Liver (tissue), 9 donors: ENCODE results near the gene UBE2F. TPM values are rescaled to one million over a fixed set of nuclear protein-coding genes. Genes with fewer than 3 reads are reported as not detected.
A peak's percentile ranks its signal among the peaks of the same experiment; 100 is the strongest.

Experiments used
- DNase-seq: peaks from one replicate; pipeline ENCODE4 v3.0.0-alpha.2; 2017; ENCODE audit warnings: low spot score
- H3K27ac ChIP-seq, 2 donors: one replicate each; pipeline ENCODE4 v1.7.0; 2013; ENCODE audit warnings: inconsistent platforms in 2 of 2, low read length in 2 of 2, control low read depth in 1 of 2, low read depth in 1 of 2, mild to moderate bottlenecking in 1 of 2
- H3K27me3 ChIP-seq, 4 donors: one replicate each; pipeline versions ENCODE4 v1.6.1 to v1.7.0; 2013; ENCODE audit warnings: low read length in 3 of 4, inconsistent platforms in 1 of 4, mild to moderate bottlenecking in 1 of 4, moderate library complexity in 1 of 4; ENCODE audit not compliant: control insufficient read depth in 4 of 4, insufficient read depth in 4 of 4
- H3K36me3 ChIP-seq, 4 donors: one replicate each; pipeline versions ENCODE4 v1.6.1 to v1.7.0; 2013; ENCODE audit warnings: low read length in 3 of 4, mild to moderate bottlenecking in 3 of 4, low read depth in 1 of 4, moderate library complexity in 1 of 4; ENCODE audit not compliant: control insufficient read depth in 4 of 4, insufficient read depth in 3 of 4
- H3K4me1 ChIP-seq, 4 donors: one replicate each; pipeline versions ENCODE4 v1.6.1 to v1.7.0; 2013; ENCODE audit warnings: low read length in 3 of 4, mild to moderate bottlenecking in 3 of 4, moderate library complexity in 1 of 4; ENCODE audit not compliant: control insufficient read depth in 4 of 4, insufficient read depth in 4 of 4
- H3K4me3 ChIP-seq, 3 donors: one replicate each; pipeline versions ENCODE4 v1.6.1 to v1.7.0; 2013; ENCODE audit warnings: low read length in 3 of 3, control low read depth in 1 of 3, low read depth in 1 of 3, mild to moderate bottlenecking in 1 of 3
- H3K9ac ChIP-seq, 2 donors: one replicate each; pipeline ENCODE4 v1.7.0; 2013; ENCODE audit warnings: low read length in 2 of 2, mild to moderate bottlenecking in 2 of 2, moderate library complexity in 2 of 2, control low read depth in 1 of 2, low read depth in 1 of 2
- H3K9me3 ChIP-seq, 4 donors: one replicate each; pipeline versions ENCODE4 v1.6.1 to v1.7.0; 2013; ENCODE audit warnings: low read length in 3 of 4; ENCODE audit not compliant: control insufficient read depth in 4 of 4
- ATF3 ChIP-seq: IDR thresholded peaks from 2 replicates; pipeline ENCODE4 v1.6.1; 2016; ENCODE audit warnings: antibody characterized with exemption
- CTCF ChIP-seq: fragments of 150-350 bp; IDR thresholded peaks from 2 replicates; pipeline ENCODE4 v1.5.1; 2017; ENCODE audit warnings: improper control_type of control experiment, low read depth, low read length; ENCODE audit not compliant: missing input control
- FOXA1 ChIP-seq: IDR thresholded peaks from 2 replicates; pipeline ENCODE4 v1.6.1; 2016; ENCODE audit warnings: antibody characterized with exemption
- GABPA ChIP-seq, 2 donors: IDR thresholded peaks in 1 of 2; conservative IDR thresholded peaks in 1 of 2; 2 replicates each; pipeline ENCODE4 v1.6.1; 2016; ENCODE audit warnings: antibody characterized with exemption in 2 of 2, mild to moderate bottlenecking in 1 of 2, moderate library complexity in 1 of 2
- HNF4A ChIP-seq, 2 donors: conservative IDR thresholded peaks; 2 replicates each; pipeline ENCODE4 v1.6.1; 2016; ENCODE audit warnings: antibody characterized with exemption in 2 of 2, mild to moderate bottlenecking in 2 of 2
- JUND ChIP-seq, 2 donors: IDR thresholded peaks; 2 replicates each; pipeline ENCODE4 v1.6.1; 2016; ENCODE audit warnings: antibody characterized with exemption in 2 of 2
- MAX ChIP-seq: IDR thresholded peaks from 2 replicates; pipeline ENCODE4 v1.6.1; 2016; ENCODE audit warnings: antibody characterized with exemption
- RAD21 ChIP-seq, 2 donors: IDR thresholded peaks; 2 replicates each; pipeline ENCODE4 v1.6.1; 2016; ENCODE audit warnings: antibody characterized with exemption in 2 of 2, mild to moderate bottlenecking in 2 of 2
- REST ChIP-seq: IDR thresholded peaks from 2 replicates; pipeline ENCODE4 v1.6.1; 2016; ENCODE audit warnings: antibody characterized with exemption, mild to moderate bottlenecking
- RXRA ChIP-seq, 2 donors: IDR thresholded peaks; 2 replicates each; pipeline ENCODE4 v1.6.1; 2017 to 2018; ENCODE audit warnings: antibody characterized with exemption in 2 of 2, mild to moderate bottlenecking in 1 of 2
- SP1 ChIP-seq: IDR thresholded peaks from 2 replicates; pipeline ENCODE4 v1.6.1; 2018; ENCODE audit warnings: antibody characterized with exemption, mild to moderate bottlenecking
- TAF1 ChIP-seq: conservative IDR thresholded peaks from 2 replicates; pipeline ENCODE4 v1.6.1; 2016; ENCODE audit warnings: antibody characterized with exemption, mild to moderate bottlenecking
- YY1 ChIP-seq: IDR thresholded peaks from 2 replicates; pipeline ENCODE4 v1.6.1; 2016; ENCODE audit warnings: antibody characterized with exemption, mild to moderate bottlenecking
- WGBS: extraction: QIAGEN DNeasy Blood & Tissue Kit; methylation state at CpG from one replicate; pipeline ENCODE4 v1.1.7; 2013; 5-methylcytosine and 5-hydroxymethylcytosine counted together
- polyA plus RNA-seq, 2 donors: library from polyadenylated mRNA; stranded (reverse) in 1 of 2; unstranded in 1 of 2; fragments of 200-250 nt in 1 of 2; fragments of >200 nt in 1 of 2; fragmentation: Nextera tagmentation in 1 of 2; extraction: Ambion mirVana in 1 of 2; gene quantifications; one replicate each; pipeline versions ENCODE4 v1.2.1 to v1.2.3, GENCODE V29; 2013 to 2015
- total RNA-seq, 2 donors: library from RNA; depleted of rRNA; stranded (reverse); fragments of >200 nt; gene quantifications; one replicate each; pipeline ENCODE4 v1.2.3, GENCODE V29; 2014
- TF ChIP-seq, protein P1 (sequence below): IDR thresholded peaks from 2 replicates; pipeline ENCODE4 v1.6.1; 2016; ENCODE audit warnings: antibody characterized with exemption
- donor health status: healthy.
- donor health status: healthy.
- donor health status: healthy.
- donor health status: healthy.
- donor health status: healthy.

The UBE2F gene
- total and polyA plus RNA-seq, 4 donors, result 30.5 to 55.3 (median 32.1) TPM

- DNase-seq, result no peak
- no peaks in the 10 kb centered on the region for H3K27me3 ChIP-seq
- peaks cover 11 to 31% (median 25%) of the 10 kb centered on the region in 4 donors for H3K36me3 ChIP-seq
- H3K4me3 ChIP-seq, result no peak overlapping the region
- peaks cover 0 to 5% (median 0%) of the 10 kb centered on the region in 4 donors for H3K9me3 ChIP-seq
- peak overlapping the region in 1 of 2 donors; percentile 84 for H3K27ac ChIP-seq
- H3K9ac ChIP-seq, result no peak overlapping the region
- WGBS, result 75% methylated on average over 16 of the region's 16 CpGs
- peaks cover 0 to 27% (median 10%) of the 10 kb centered on the region in 4 donors for H3K4me1 ChIP-seq
- TF ChIP-seq HNF4A (conservative IDR thresholded peaks at IDR 0.05), result peak in 1 of 2 donors; percentile 45
- TF ChIP-seq RXRA (IDR thresholded peaks at IDR 0.05), result peak in 1 of 2 donors; percentile 34
- TF ChIP-seq MAX, result no peak
- no peak for TF ChIP-seq SP1
These were observed 114.7 kb downstream of the UBE2F start for GRCh38 chr2:238081561-238081960.

- TF ChIP-seq CTCF, result no peak
- no peak for TF ChIP-seq RXRA (IDR thresholded peaks at IDR 0.05)
- TF ChIP-seq SP1, result no peak
- no peak for TF ChIP-seq MAX
- no peak for TF ChIP-seq RAD21 (IDR thresholded peaks at IDR 0.05)
- TF ChIP-seq, protein P1, sequence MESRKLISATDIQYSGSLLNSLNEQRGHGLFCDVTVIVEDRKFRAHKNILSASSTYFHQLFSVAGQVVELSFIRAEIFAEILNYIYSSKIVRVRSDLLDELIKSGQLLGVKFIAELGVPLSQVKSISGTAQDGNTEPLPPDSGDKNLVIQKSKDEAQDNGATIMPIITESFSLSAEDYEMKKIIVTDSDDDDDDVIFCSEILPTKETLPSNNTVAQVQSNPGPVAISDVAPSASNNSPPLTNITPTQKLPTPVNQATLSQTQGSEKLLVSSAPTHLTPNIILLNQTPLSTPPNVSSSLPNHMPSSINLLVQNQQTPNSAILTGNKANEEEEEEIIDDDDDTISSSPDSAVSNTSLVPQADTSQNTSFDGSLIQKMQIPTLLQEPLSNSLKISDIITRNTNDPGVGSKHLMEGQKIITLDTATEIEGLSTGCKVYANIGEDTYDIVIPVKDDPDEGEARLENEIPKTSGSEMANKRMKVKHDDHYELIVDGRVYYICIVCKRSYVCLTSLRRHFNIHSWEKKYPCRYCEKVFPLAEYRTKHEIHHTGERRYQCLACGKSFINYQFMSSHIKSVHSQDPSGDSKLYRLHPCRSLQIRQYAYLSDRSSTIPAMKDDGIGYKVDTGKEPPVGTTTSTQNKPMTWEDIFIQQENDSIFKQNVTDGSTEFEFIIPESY, result no peak
- TF ChIP-seq JUND (IDR thresholded peaks at IDR 0.05), result no peak
- no peak for TF ChIP-seq FOXA1
- TF ChIP-seq REST, result no peak
- TF ChIP-seq HNF4A (conservative IDR thresholded peaks at IDR 0.05), result no peak
- TF ChIP-seq GABPA (IDR thresholded peaks at IDR 0.05 in 1 of 2, conservative IDR thresholded peaks at IDR 0.05 in 1 of 2), result no peak
- TF ChIP-seq YY1, result no peak
- TF ChIP-seq ATF3, result no peak
- no peak for TF ChIP-seq TAF1
- Histone ChIP-seq H3K36me3 (peaks cover 11 to 31% (median 25%) of the 10 kb centered on the region in 4 donors), H3K27me3 (no peaks in the 10 kb centered on the region), H3K4me3 (no peak overlapping the region), H3K27ac (no peak overlapping the region), H3K9ac (no peak overlapping the region), H3K9me3 (peaks cover 0 to 5% (median 0%) of the 10 kb centered on the region in 4 donors), H3K4me1 (peaks cover 0 to 24% (median 10%) of the 10 kb centered on the region in 4 donors)
- 98% methylated on average over 17 of the region's 17 CpGs for WGBS
- no peak for DNase-seq
These were observed 115.3 kb downstream of the UBE2F start for GRCh38 chr2:238082151-238082550.
